Measurements from ENCODE around the gene DARS1.

DARS1 gene

DNA sequence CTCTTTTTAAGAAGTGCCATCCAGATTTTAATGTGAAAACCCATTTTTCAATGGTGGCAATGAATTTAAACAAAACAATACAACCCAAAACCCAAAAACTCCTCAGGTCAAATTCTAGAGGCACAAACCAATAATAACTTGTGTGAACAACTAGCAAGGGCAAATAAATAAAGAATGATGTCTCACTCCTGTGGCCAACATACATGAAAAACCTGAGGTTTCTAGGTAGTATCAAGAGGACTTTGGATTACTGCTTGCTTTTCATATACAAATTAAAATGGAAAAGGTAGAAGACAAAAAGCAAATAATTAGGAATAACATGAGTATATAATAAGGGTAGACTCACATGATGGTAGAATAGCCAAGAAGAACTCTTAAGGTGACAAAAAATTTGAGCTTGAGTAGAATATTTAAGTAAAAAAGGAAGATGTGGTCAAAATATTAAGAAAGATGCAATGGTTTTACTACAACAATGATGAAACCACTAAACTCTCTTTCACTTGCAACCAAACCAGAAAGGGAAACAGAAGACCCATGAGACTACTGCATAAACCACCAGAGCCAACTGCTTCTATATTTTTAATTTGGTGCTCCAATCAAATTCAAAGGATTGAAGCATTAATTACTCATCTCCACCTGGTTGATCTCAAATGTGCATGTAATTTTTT lies 53.5 kb downstream of the DARS1 start:
- ATAC-seq (replicated peaks), result peak; percentile 53 to 54
- Mint-ChIP-seq H3K36me3 (peaks cover 32 to 43% of the 10 kb centered on the region in 2 donors), H3K27me3 (no peaks in the 10 kb centered on the region), H3K4me1 (peaks cover 2 to 18% of the 10 kb centered on the region in 2 donors), H3K9me3 (no peaks in the 10 kb centered on the region), H3K27ac (no peak overlapping the region), H3K4me3 (no peak overlapping the region)
- no peak for DNase-seq

DNA sequence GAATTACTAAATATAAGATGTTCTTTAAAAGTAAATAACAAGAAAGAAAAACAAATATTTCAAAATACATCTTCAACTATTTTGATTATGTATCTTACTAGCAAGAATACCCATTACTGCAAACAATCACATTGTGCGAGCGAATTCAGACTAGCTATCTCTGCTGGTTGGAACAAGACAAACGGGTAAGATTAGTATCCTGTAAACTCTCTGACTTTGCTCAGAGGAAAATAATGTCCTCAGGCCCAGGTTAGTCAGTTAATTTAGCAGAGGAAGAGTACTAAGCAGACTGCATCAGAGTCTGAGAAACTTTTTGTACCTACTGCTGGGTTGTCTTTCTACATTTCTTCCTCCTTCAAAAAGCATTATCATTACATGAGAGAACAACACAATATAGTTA lies 58.8 kb downstream of the DARS1 start:
- DNase-seq (no peak), ATAC-seq (replicated peaks) (no peak)
- H3K36me3 Mint-ChIP-seq, result peaks cover 28 to 30% of the 10 kb centered on the region in 2 donors

DNA sequence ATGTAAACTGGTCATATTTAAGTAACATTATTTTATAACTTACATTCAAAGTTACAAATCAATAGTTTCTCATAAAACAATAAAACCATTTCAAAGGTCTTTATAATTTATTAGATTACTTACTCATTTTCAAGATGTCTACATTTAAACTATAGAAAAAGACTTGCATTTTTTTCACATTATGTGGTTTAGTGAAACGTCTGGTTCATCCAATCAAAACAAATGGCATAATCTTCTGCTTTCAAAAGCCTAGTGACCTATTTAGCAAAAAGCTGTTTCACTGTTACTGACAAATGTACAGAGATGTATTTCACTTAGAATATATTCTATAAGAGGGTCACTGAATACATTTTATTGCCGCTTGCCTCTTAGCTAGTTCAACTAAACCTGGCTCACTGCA lies 59.9 kb downstream of the DARS1 start:
- Mint-ChIP-seq H3K4me3 (no peak overlapping the region), H3K9me3 (no peaks in the 10 kb centered on the region), H3K27ac (no peak overlapping the region), H3K36me3 (peaks cover 20 to 27% of the 10 kb centered on the region in 2 donors), H3K4me1 (peaks cover 0 to 2% of the 10 kb centered on the region in 2 donors), H3K27me3 (no peaks in the 10 kb centered on the region)
- ATAC-seq (replicated peaks), result no peak
- no peak for DNase-seq

More for the DNA sequence above, 58.8 kb downstream of the DARS1 start:
- Mint-ChIP-seq H3K4me3 (no peak overlapping the region), H3K4me1 (peaks cover 2 to 3% of the 10 kb centered on the region in 2 donors), H3K27me3 (no peaks in the 10 kb centered on the region), H3K9me3 (no peaks in the 10 kb centered on the region), H3K27ac (no peak overlapping the region)

DNA sequence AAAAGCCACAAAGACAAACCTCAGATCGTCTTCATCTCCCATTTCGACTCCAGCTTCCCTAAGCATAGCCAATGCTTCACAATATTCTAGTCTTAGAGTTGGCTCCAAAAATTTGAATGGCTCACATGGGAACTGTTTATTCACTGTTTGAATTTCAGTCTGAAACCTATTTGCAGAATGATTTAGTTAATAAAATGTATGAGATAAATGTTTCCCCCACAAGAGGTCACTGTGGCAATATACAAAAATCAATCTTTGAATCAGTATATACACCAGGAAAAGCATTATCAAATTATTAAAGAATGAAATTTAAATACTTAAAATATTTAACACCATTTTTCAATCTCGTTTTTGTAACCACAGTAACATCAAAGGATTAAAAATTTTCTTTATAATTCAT lies 69.2 kb downstream of the DARS1 start:
- Mint-ChIP-seq H3K27me3 (no peaks in the 10 kb centered on the region), H3K4me3 (no peak overlapping the region), H3K36me3 (peaks cover 2 to 3% of the 10 kb centered on the region in 2 donors), H3K9me3 (no peaks in the 10 kb centered on the region), H3K27ac (no peak overlapping the region), H3K4me1 (peaks cover 0 to 1% of the 10 kb centered on the region in 2 donors)
- no peak for DNase-seq
- ATAC-seq (replicated peaks), result peak; percentile 34 to 46

DNA sequence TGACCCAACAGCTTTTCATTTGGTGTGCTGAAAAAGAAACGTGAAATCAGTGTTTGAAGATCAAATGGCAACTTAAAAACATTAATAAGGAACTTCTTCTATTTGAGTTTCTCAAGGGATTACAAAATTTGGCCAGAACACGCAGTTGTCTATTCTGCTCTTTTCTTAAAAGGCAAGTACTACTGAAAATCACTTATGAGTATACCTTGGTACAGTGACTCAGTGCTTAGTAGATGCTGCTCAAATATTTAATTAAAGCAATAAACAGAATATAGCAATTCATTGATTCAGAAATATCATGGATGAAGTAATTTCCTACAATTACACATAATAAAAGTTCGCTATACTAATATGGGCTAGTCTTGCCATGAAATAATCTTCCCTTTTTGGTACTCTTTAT lies 70.9 kb downstream of the DARS1 start:
- Mint-ChIP-seq H3K4me3 (no peak overlapping the region), H3K36me3 (peaks cover 2 to 9% of the 10 kb centered on the region in 2 donors), H3K27ac (no peak overlapping the region), H3K4me1 (peaks cover 0 to 1% of the 10 kb centered on the region in 2 donors), H3K9me3 (no peaks in the 10 kb centered on the region), H3K27me3 (no peaks in the 10 kb centered on the region)
- ATAC-seq (replicated peaks) (no peak), DNase-seq (no peak)

DNA sequence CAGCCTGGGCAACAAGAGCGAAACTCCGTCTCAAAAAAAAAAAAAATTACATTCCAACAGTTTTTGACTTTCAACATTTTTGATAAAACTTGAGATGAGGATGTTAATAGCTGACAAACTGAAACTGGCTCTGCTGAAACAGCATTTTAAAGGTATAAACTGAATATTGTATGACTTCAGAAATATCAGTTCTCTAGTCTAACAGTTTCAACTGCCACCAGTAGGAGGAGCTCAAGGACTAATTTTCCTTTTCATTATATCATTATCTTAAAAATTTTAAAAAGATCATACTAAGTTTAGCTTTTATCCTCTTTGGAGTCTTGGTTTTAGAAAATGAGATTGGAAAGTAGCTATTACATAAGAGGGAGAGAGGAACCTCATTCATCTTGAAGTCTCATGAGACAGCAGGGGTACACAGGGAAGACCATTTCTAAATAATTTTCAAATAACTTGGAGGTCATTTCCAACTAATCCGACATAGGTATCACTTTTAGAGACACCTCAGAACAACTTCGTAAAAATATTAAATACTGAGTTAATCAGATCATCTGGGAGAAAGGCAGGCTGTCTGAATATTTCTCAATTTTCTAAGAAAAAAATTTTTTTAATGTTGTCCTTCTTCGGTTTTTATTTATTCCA lies 71.6 kb downstream of the DARS1 start:
- Mint-ChIP-seq H3K27ac (no peak overlapping the region), H3K36me3 (peaks cover 3 to 13% of the 10 kb centered on the region in 2 donors), H3K9me3 (no peaks in the 10 kb centered on the region), H3K27me3 (no peaks in the 10 kb centered on the region), H3K4me3 (no peak overlapping the region), H3K4me1 (peaks cover 0 to 1% of the 10 kb centered on the region in 2 donors)
- DNase-seq (no peak), ATAC-seq (replicated peaks) (peak in 1 of 2 donors; percentile 41)

DNA sequence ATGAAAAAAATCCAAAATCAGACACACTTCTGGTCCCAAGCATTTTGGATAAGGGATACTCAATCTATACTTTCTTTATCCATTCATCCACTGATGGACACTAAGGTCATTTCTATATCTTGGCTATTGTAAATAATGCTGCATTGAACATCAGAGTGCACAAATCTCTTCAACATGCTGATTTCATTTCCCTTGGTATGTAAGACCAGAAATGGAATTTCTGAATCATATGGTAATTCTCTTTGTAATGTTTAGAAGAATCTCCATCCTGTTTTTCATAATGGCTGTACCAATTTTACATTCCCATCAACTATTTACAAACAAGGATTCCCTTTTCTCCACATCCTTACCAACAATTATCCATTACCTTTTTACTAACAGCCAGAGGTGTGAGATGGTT lies 75.5 kb downstream of the DARS1 start:
- no peak overlapping the region for H3K27ac Mint-ChIP-seq
- DNase-seq, result no peak
- H3K4me3 Mint-ChIP-seq, result no peak overlapping the region
- H3K9me3 Mint-ChIP-seq, result no peaks in the 10 kb centered on the region
- no peak for ATAC-seq (replicated peaks)
- no peaks in the 10 kb centered on the region for H3K4me1 Mint-ChIP-seq
- peaks cover 7 to 25% of the 10 kb centered on the region in 2 donors for H3K36me3 Mint-ChIP-seq
- no peaks in the 10 kb centered on the region for H3K27me3 Mint-ChIP-seq

DNA sequence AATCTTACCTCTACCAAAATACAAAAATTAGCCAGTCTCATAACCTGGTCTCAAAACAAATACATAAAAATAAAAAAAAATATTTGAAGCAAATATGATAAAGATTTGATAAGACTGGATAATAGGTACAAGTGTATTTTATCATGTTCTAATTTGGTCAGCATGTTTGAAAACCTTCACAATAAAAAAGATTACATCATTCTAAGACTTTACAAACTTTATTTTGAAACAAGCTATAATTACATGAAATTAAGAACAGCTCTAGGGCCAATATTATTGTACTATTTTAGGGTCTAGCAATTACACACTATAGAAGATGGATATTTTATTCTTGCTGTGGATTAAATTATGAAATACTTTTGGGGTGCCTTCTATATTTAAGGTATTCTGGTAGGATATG lies 79.7 kb downstream of the DARS1 start:
- Mint-ChIP-seq H3K27me3 (no peaks in the 10 kb centered on the region), H3K4me1 (no peaks in the 10 kb centered on the region), H3K27ac (no peak overlapping the region), H3K9me3 (no peaks in the 10 kb centered on the region), H3K4me3 (no peak overlapping the region), H3K36me3 (peaks cover 10 to 35% of the 10 kb centered on the region in 2 donors)
- DNase-seq (no peak), ATAC-seq (replicated peaks) (no peak)

DNA sequence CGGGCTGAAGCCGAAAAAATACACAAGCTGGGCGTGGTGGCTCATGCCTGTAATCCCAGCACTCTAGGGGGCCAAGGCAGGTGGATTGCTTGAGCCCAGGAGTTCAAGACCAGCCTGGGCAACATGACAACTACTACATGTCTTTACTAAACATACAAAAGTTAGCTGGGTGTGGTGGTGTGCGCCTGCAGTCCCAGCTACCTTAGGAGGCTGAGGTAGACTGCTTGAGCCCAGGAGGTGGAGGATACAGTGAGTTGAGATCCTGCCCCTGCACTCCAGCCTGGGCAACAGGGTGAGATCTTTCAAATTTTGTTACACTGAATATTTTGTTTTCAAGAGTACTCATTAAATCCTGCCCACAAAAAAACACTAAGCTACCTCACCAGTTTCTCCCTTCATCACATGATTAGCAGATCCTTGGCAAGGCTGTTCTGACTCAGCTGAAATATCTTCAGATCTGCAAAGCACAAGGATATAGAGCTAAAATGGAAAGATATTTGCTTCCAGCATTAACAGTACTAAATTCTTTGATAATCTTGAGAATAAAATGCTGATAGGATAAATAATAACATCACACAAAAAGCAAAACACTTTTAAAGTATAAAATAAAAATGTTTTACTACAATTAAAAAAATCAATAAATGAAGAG lies 81.0 kb downstream of the DARS1 start:
- H3K27ac Mint-ChIP-seq, result peak overlapping the region; percentile 9
- H3K36me3 Mint-ChIP-seq, result peaks cover 10 to 29% of the 10 kb centered on the region in 2 donors
- H3K27me3 Mint-ChIP-seq, result no peaks in the 10 kb centered on the region
- no peak for ATAC-seq (replicated peaks)
- no peak overlapping the region for H3K4me3 Mint-ChIP-seq
- DNase-seq, result no peak
- no peaks in the 10 kb centered on the region for H3K4me1 Mint-ChIP-seq
- no peaks in the 10 kb centered on the region for H3K9me3 Mint-ChIP-seq

DNA sequence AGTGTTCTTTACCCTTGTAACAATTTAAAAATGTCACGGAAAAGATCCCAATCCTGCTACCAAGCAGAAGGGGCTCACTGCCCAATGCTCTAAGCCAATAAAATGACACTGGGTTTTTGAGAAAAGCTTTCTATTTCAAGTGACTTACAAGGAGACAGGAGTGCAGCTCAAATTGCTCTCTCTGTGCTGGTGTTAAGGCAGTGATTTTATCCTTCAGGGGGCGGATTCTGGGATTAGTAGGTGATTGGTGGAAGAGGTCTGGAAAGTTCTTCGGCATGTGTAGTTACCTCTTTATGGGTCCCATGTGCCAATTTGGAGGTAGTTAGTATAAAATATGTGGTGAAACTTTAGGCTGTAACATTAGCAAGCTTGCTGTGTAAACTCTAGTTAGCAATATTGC lies 81.8 kb downstream of the DARS1 start:
- H3K4me3 Mint-ChIP-seq, result no peak overlapping the region
- H3K27ac Mint-ChIP-seq, result no peak overlapping the region
- ATAC-seq (replicated peaks), result no peak
- no peaks in the 10 kb centered on the region for H3K4me1 Mint-ChIP-seq
- no peaks in the 10 kb centered on the region for H3K9me3 Mint-ChIP-seq
- peaks cover 7 to 23% of the 10 kb centered on the region in 2 donors for H3K36me3 Mint-ChIP-seq
- H3K27me3 Mint-ChIP-seq, result no peaks in the 10 kb centered on the region
- DNase-seq, result no peak

DNA sequence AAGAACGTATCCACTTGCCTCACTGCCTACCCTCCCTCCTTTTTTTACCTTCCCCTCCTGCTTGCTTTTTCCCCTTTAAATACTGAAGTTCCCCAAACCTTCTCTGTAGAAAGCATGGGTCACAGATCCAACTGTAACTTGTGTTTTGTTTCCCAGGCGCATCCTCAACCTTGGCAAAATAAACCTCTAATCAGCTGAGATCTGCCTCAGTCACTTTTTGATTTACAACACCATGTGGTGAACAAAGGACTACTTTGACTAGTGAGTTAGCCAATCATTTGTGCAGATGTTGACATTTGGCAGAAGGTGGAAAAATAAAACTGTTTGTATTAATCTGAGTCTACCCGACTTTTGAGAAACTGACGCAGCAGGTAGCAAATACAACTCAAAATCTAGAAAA lies 85.9 kb downstream of the DARS1 start:
- H3K4me1 Mint-ChIP-seq, result no peaks in the 10 kb centered on the region
- ATAC-seq (replicated peaks) (no peak), DNase-seq (no peak)
- H3K27me3 Mint-ChIP-seq, result no peaks in the 10 kb centered on the region
- no peak overlapping the region for H3K27ac Mint-ChIP-seq
- no peak overlapping the region for H3K4me3 Mint-ChIP-seq
- no peaks in the 10 kb centered on the region for H3K9me3 Mint-ChIP-seq
- H3K36me3 Mint-ChIP-seq, result peaks cover 9 to 17% of the 10 kb centered on the region in 2 donors

DNA sequence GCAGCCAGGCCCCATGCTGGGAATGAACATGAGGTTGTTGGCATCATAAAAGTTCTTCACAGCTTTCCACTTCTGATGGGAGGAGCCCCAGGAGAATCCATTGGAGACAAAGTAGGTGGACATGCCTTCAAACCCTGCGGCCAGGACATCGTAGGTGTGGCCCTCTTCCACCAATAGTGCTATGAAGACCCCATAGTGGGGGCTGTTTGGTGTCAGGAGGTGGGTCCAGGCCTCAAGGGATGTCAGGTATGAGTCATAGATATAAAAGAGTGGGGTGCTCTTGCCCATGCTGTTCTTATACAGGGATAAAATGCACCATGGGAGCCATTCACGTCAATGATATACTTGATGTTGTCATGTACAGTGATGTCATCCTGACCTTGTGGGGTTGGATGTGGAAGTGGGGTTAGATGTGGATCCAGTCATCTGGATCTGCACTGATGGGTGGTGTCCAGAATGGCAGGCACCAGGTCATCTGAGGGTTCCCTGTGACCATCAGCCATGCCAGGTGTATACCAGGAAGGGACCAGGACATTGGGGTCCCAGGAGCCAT lies 87.1 kb downstream of the DARS1 start:
- H3K4me3 Mint-ChIP-seq, result no peak overlapping the region
- DNase-seq (no peak), ATAC-seq (replicated peaks) (no peak)
- H3K36me3 Mint-ChIP-seq, result peaks cover 6 to 13% of the 10 kb centered on the region in 2 donors
- no peaks in the 10 kb centered on the region for H3K27me3 Mint-ChIP-seq
- peak overlapping the region; percentile 33 for H3K27ac Mint-ChIP-seq
- H3K9me3 Mint-ChIP-seq, result no peaks in the 10 kb centered on the region
- no peaks in the 10 kb centered on the region for H3K4me1 Mint-ChIP-seq

DNA sequence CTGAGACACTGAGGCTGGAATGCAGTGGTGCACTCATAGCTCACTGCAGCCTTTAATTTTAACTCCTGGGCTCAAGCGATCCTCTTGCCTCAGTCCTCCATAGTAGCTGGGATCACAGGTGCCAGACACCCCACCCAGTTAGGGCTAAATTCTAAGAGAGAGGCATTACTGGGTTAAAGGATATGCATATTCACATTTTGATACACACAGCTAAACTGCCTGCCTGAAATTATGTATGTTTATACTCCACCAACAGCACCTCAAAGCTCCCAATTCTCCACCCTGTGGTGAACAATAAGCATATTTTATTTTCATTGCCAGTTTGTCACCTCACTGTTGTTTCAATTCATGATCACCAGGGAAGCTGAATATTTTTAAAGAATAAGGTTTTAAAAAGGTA lies 90.5 kb downstream of the DARS1 start:
- H3K4me1 Mint-ChIP-seq, result peaks cover 0 to 4% of the 10 kb centered on the region in 2 donors
- H3K36me3 Mint-ChIP-seq, result peaks cover 4 to 7% of the 10 kb centered on the region in 2 donors
- no peak overlapping the region for H3K4me3 Mint-ChIP-seq
- H3K27me3 Mint-ChIP-seq, result no peaks in the 10 kb centered on the region
- ATAC-seq (replicated peaks), result no peak
- DNase-seq, result no peak
- H3K9me3 Mint-ChIP-seq, result no peaks in the 10 kb centered on the region
- H3K27ac Mint-ChIP-seq, result no peak overlapping the region

DNA sequence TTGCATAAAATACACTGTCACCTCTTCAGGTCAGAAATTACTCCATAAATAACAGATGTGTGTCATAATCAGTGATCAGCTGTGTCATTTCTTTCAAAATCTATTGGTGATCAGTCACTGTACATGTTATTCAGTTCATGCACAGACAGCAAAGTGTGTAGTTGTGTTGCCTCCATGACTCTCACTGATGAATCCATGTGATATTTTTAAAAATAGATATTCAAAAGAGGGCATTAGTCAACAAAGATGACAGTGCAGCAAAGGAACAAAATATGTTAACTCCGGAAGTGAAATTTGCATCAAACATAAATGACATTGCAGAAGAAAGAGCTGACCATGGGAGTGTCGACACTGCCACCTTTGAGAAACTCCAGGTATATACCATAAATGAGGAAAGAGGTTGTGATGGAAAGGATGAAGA lies 92.0 kb downstream of the DARS1 start:
- DNase-seq (no peak), ATAC-seq (replicated peaks) (no peak)
- Mint-ChIP-seq H3K4me3 (no peak overlapping the region), H3K36me3 (peaks cover 4 to 6% of the 10 kb centered on the region in 2 donors), H3K27ac (no peak overlapping the region), H3K4me1 (peaks cover 0 to 4% of the 10 kb centered on the region in 2 donors), H3K9me3 (peaks cover 0 to 2% of the 10 kb centered on the region in 2 donors), H3K27me3 (no peaks in the 10 kb centered on the region)

Measured in stimulated activated naive B cell treated with anti-CD40 and anti-IgM and Interleukin-4, amounts not matched to agents 10 μg/mL and 1 μg/mL and 100 μg/mL, for 72 hours (primary cell).